Skin epidermis (tissue), 12 donors: ENCODE measurements around the gene ATG4C.

ENCODE experiments used
- H3K27ac ChIP-seq, 21 experiments: fragments of 200-600 bp; sonication (generic) in 11 of 21; one replicate each; pipeline ENCODE4 v1.5.0; 2020; ENCODE audit warnings: mild to moderate bottlenecking in 3 of 21, inconsistent platforms in 2 of 21, moderate library complexity in 2 of 21
- H3K4me3 ChIP-seq, 7 experiments: fragments of 200-600 bp; sonication (generic) in 2 of 7; one replicate each; pipeline ENCODE4 v1.5.0; 2020; ENCODE audit warnings: inconsistent platforms in 2 of 7, mild to moderate bottlenecking in 2 of 7, moderate library complexity in 1 of 7

ATG4C gene

GRCh38 chr1:62832276-62832675 lies 48.3 kb downstream of the ATG4C start:
- no peak overlapping the region for H3K4me3 ChIP-seq
- H3K27ac ChIP-seq: no peak overlapping the region

- no peak overlapping the region for H3K4me3 ChIP-seq
- no peak overlapping the region for H3K27ac ChIP-seq
Observed at GRCh38 chr1:62833529-62833928, 49.6 kb downstream of the ATG4C start.

- no peak overlapping the region for H3K4me3 ChIP-seq
- H3K27ac ChIP-seq: no peak overlapping the region
Observed at GRCh38 chr1:62834400-62834961, 50.5 kb downstream of the ATG4C start.

- Histone ChIP-seq H3K4me3 (no peak overlapping the region), H3K27ac (no peak overlapping the region)
Observed at GRCh38 chr1:62836856-62837540, 53.1 kb downstream of the ATG4C start.

- no peak overlapping the region for H3K27ac ChIP-seq
- no peak overlapping the region for H3K4me3 ChIP-seq
Observed at GRCh38 chr1:62840555-62840954, 56.6 kb downstream of the ATG4C start.

GRCh38 chr1:62841587-62842169 lies 57.7 kb downstream of the ATG4C start:
- H3K4me3 ChIP-seq: no peak overlapping the region
- no peak overlapping the region for H3K27ac ChIP-seq

GRCh38 chr1:62844030-62844429 lies 60.1 kb downstream of the ATG4C start:
- Histone ChIP-seq H3K27ac (no peak overlapping the region), H3K4me3 (no peak overlapping the region)

GRCh38 chr1:62849031-62849430 lies 65.1 kb downstream of the ATG4C start:
- Histone ChIP-seq H3K4me3 (no peak overlapping the region), H3K27ac (no peak overlapping the region)

- H3K27ac ChIP-seq: no peak overlapping the region
Observed at GRCh38 chr1:62852253-62852652, 68.3 kb downstream of the ATG4C start.

GRCh38 chr1:62856960-62857359 lies 73.0 kb downstream of the ATG4C start:
- Histone ChIP-seq H3K4me3 (no peak overlapping the region), H3K27ac (no peak overlapping the region)

More at GRCh38 chr1:62852253-62852652, 68.3 kb downstream of the ATG4C start:
- no peak overlapping the region for H3K4me3 ChIP-seq

GRCh38 chr1:62869217-62869754 lies 85.4 kb downstream of the ATG4C start:
- Histone ChIP-seq H3K4me3 (no peak overlapping the region), H3K27ac (no peak overlapping the region)

GRCh38 chr1:62870148-62870547 lies 86.2 kb downstream of the ATG4C start:
- H3K4me3 ChIP-seq: no peak overlapping the region
- no peak overlapping the region for H3K27ac ChIP-seq

GRCh38 chr1:62875676-62876075 lies 91.7 kb downstream of the ATG4C start:
- Histone ChIP-seq H3K4me3 (no peak overlapping the region), H3K27ac (no peak overlapping the region)

- H3K27ac ChIP-seq: no peak overlapping the region
- no peak overlapping the region for H3K4me3 ChIP-seq
Observed at GRCh38 chr1:62876535-62876934, 92.6 kb downstream of the ATG4C start.

GRCh38 chr1:62877579-62877978 lies 93.6 kb downstream of the ATG4C start:
- H3K27ac ChIP-seq: no peak overlapping the region

GRCh38 chr1:62879962-62880361 lies 96.0 kb downstream of the ATG4C start:
- Histone ChIP-seq H3K27ac (no peak overlapping the region), H3K4me3 (no peak overlapping the region)

More at GRCh38 chr1:62877579-62877978, 93.6 kb downstream of the ATG4C start:
- no peak overlapping the region for H3K4me3 ChIP-seq

GRCh38 chr1:62882201-62883104 lies 98.5 kb downstream of the ATG4C start:
- Histone ChIP-seq H3K4me3 (no peak overlapping the region), H3K27ac (no peak overlapping the region)

- no peak overlapping the region for H3K27ac ChIP-seq
- no peak overlapping the region for H3K4me3 ChIP-seq
Observed at GRCh38 chr1:62884156-62884740, 100.3 kb downstream of the ATG4C start.

- Histone ChIP-seq H3K27ac (no peak overlapping the region), H3K4me3 (no peak overlapping the region)
Observed at GRCh38 chr1:62887799-62888507, 104.0 kb downstream of the ATG4C start.
